ENCODE data around the gene ACVR2B.

Gene ACVR2B

GRCh38 chr3:38454178-38454883, 641 bp downstream of the ACVR2B start:
- Mint-ChIP-seq H3K27ac (peak overlapping the region; percentile 66), H3K4me3 (peak overlapping the region; percentile 94), H3K9me3 (no peaks in the 10 kb centered on the region), H3K27me3 (peaks cover 27% of the 10 kb centered on the region), H3K36me3 (no peaks in the 10 kb centered on the region), H3K4me1 (peaks cover 25% of the 10 kb centered on the region)
- peak; percentile 57 for ATAC-seq

- Mint-ChIP-seq H3K36me3 (no peaks in the 10 kb centered on the region), H3K4me3 (peak overlapping the region; percentile 94), H3K27ac (peak overlapping the region; percentile 66), H3K27me3 (peaks cover 27% of the 10 kb centered on the region), H3K9me3 (no peaks in the 10 kb centered on the region), H3K4me1 (peaks cover 25% of the 10 kb centered on the region)
- peak; percentile 32 for ATAC-seq
Observed at GRCh38 chr3:38454884-38455638, 1.4 kb downstream of the ACVR2B start.

GRCh38 chr3:38455639-38456430, 2.1 kb downstream of the ACVR2B start:
- H3K4me3 Mint-ChIP-seq, result peak overlapping the region; percentile 94
- peaks cover 28% of the 10 kb centered on the region for H3K27me3 Mint-ChIP-seq
- no peak for ATAC-seq
- H3K9me3 Mint-ChIP-seq, result no peaks in the 10 kb centered on the region
- H3K36me3 Mint-ChIP-seq, result no peaks in the 10 kb centered on the region
- peaks cover 25% of the 10 kb centered on the region for H3K4me1 Mint-ChIP-seq
- H3K27ac Mint-ChIP-seq, result peak overlapping the region; percentile 14

- no peaks in the 10 kb centered on the region for H3K9me3 Mint-ChIP-seq
- no peak overlapping the region for H3K27ac Mint-ChIP-seq
- no peaks in the 10 kb centered on the region for H3K36me3 Mint-ChIP-seq
- no peak for ATAC-seq
- no peak overlapping the region for H3K4me3 Mint-ChIP-seq
- H3K4me1 Mint-ChIP-seq, result peaks cover 25% of the 10 kb centered on the region
- H3K27me3 Mint-ChIP-seq, result peaks cover 16% of the 10 kb centered on the region
Observed at GRCh38 chr3:38457111-38458003, 3.7 kb downstream of the ACVR2B start.

- no peak for ATAC-seq
- peaks cover 17% of the 10 kb centered on the region for H3K4me1 Mint-ChIP-seq
- no peaks in the 10 kb centered on the region for H3K36me3 Mint-ChIP-seq
- H3K27me3 Mint-ChIP-seq, result peaks cover 6% of the 10 kb centered on the region
- H3K27ac Mint-ChIP-seq, result no peak overlapping the region
- H3K9me3 Mint-ChIP-seq, result no peaks in the 10 kb centered on the region
- no peak overlapping the region for H3K4me3 Mint-ChIP-seq
Observed at GRCh38 chr3:38458796-38459498, 5.3 kb downstream of the ACVR2B start.

- no peak overlapping the region for H3K27ac Mint-ChIP-seq
- H3K27me3 Mint-ChIP-seq, result peaks cover 6% of the 10 kb centered on the region
- no peaks in the 10 kb centered on the region for H3K36me3 Mint-ChIP-seq
- H3K9me3 Mint-ChIP-seq, result no peaks in the 10 kb centered on the region
- peaks cover 13% of the 10 kb centered on the region for H3K4me1 Mint-ChIP-seq
- H3K4me3 Mint-ChIP-seq, result no peak overlapping the region
- no peak for ATAC-seq
Observed at GRCh38 chr3:38459499-38460048, 5.9 kb downstream of the ACVR2B start.

- no peak overlapping the region for H3K4me3 Mint-ChIP-seq
Observed at GRCh38 chr3:38460377-38461270, 6.9 kb downstream of the ACVR2B start.

GRCh38 chr3:38465588-38466154, 12.0 kb downstream of the ACVR2B start:
- Mint-ChIP-seq H3K4me3 (no peak overlapping the region), H3K9me3 (peaks cover 16% of the 10 kb centered on the region), H3K4me1 (no peaks in the 10 kb centered on the region), H3K27ac (no peak overlapping the region), H3K36me3 (peaks cover 11% of the 10 kb centered on the region), H3K27me3 (peaks cover 1% of the 10 kb centered on the region)
- no peak for ATAC-seq

More at GRCh38 chr3:38460377-38461270, 6.9 kb downstream of the ACVR2B start:
- peaks cover 3% of the 10 kb centered on the region for H3K9me3 Mint-ChIP-seq
- H3K4me1 Mint-ChIP-seq, result peaks cover 7% of the 10 kb centered on the region
- ATAC-seq, result no peak
- no peak overlapping the region for H3K27ac Mint-ChIP-seq
- peaks cover 6% of the 10 kb centered on the region for H3K27me3 Mint-ChIP-seq
- H3K36me3 Mint-ChIP-seq, result no peaks in the 10 kb centered on the region

GRCh38 chr3:38468765-38469164, 15.1 kb downstream of the ACVR2B start:
- no peak overlapping the region for H3K27ac Mint-ChIP-seq
- no peak for ATAC-seq
- H3K27me3 Mint-ChIP-seq, result no peaks in the 10 kb centered on the region
- H3K4me3 Mint-ChIP-seq, result no peak overlapping the region
- peaks cover 11% of the 10 kb centered on the region for H3K36me3 Mint-ChIP-seq
- H3K4me1 Mint-ChIP-seq, result no peaks in the 10 kb centered on the region
- H3K9me3 Mint-ChIP-seq, result peaks cover 19% of the 10 kb centered on the region

GRCh38 chr3:38469852-38470251, 16.2 kb downstream of the ACVR2B start:
- Mint-ChIP-seq H3K36me3 (peaks cover 11% of the 10 kb centered on the region), H3K27me3 (no peaks in the 10 kb centered on the region), H3K9me3 (peaks cover 19% of the 10 kb centered on the region), H3K4me3 (no peak overlapping the region), H3K4me1 (no peaks in the 10 kb centered on the region), H3K27ac (no peak overlapping the region)
- ATAC-seq, result no peak

GRCh38 chr3:38471260-38471857, 17.7 kb downstream of the ACVR2B start:
- no peak for ATAC-seq
- Mint-ChIP-seq H3K27ac (no peak overlapping the region), H3K36me3 (peaks cover 11% of the 10 kb centered on the region), H3K4me3 (no peak overlapping the region), H3K9me3 (peaks cover 16% of the 10 kb centered on the region), H3K27me3 (no peaks in the 10 kb centered on the region), H3K4me1 (no peaks in the 10 kb centered on the region)

- H3K4me3 Mint-ChIP-seq, result no peak overlapping the region
- peaks cover 16% of the 10 kb centered on the region for H3K9me3 Mint-ChIP-seq
- H3K36me3 Mint-ChIP-seq, result peaks cover 11% of the 10 kb centered on the region
- H3K27ac Mint-ChIP-seq, result no peak overlapping the region
- no peak for ATAC-seq
- no peaks in the 10 kb centered on the region for H3K27me3 Mint-ChIP-seq
- no peaks in the 10 kb centered on the region for H3K4me1 Mint-ChIP-seq
Observed at GRCh38 chr3:38472342-38472741, 18.7 kb downstream of the ACVR2B start.
